NCI-H146 treated with DMSO at 0.1 percent for 48 hours (cell line): Measurements from ENCODE around the gene GRPEL2.

Experiments
- DNase-seq: peaks from one replicate; lab custom pipeline; 2025; ENCODE audit not compliant: unreplicated experiment; lab: John Stamatoyannopoulos, UW

Gene GRPEL2

DNA sequence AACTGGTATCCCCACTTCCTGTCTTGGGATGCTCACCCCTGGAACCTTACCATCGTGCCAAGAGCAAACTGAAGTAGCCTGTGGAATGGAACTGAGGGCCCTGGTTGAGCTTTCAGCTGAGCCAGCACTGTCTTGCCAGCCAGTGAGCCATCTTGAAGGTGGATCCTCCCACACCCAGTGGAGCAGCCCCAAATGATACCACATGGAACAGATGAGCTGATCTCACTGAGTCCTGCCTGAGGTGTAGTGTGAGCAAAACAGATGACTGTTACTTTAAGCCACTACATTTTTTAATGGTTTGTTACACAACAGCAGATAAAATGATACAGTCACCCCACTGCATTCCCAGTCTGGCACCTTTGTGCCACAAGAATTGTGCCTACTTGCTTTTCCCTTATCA is 10.4 kb downstream of the GRPEL2 start:
- DNase-seq, result no peak

DNA sequence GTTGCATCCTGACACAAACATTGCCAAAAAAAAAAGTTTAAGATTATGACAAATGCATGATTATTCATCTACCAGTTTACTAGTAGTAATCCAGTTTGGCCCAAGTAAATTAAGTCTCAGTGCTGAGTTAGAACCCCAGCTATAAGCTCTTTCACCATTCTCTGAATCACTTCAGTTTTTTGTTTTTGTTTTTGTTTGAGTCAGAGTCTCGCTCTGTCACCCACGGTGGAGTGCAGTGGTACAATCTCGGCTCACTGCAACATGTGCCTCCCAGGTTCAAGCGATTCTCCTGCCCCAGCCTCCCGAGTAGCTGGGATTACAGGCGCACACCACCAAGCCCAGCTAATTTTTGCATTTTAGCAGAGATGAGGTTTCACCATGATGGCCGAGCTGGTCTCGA is 11.1 kb downstream of the GRPEL2 start:
- DNase-seq, result no peak

DNA sequence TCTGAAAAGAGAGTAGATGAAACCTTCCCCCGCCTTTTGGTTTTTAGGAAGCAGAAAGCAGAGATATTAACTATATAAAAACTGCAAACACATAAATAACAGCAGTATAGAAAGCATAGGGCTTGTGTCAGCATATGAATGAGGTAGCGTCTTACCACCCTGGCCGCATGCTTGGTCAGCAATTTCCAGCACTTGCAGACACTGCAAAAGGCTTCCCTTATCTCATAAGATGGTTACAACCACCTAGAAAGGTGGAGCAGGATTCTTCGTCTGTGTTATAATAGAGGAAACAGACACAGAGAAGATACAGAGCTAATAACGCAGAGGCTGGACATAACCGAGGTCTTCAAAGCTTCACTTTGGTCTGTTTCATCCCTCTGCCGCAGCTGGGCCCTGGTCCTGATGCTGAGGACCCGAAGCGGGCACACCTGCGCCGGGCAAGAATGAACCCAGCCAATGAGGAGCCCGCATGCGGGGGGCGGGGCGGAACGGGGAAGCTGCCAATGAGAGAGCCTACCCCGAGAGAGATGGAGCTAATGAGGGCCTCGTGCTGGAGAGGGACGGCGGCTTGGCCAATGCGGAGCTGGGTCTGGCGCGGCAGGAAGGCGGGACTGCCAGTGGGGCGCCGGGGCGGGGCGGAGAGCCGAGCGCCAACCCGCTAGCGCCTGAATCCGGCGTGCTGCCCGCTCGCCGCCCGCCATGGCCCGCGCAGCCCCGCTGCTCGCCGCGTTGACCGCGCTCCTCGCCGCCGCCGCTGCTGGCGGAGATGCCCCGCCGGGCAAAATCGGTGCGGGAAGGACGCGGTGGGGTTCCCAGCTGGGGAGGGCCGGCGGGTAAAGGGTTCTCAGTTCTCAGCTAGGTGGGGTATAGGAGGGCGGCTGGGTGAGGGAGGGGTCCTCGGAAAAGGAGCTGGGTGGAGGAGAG is 12.3 kb downstream of the GRPEL2 start, which contains the start of gene PCYOX1L:
Gene PCYOX1L, plus strand, starts transcription at position 677 of the 924 bp plus-strand sequence. Its CDS starts 23 bp downstream, at position 700.
- DNase-seq, result peak; percentile 94

DNA sequence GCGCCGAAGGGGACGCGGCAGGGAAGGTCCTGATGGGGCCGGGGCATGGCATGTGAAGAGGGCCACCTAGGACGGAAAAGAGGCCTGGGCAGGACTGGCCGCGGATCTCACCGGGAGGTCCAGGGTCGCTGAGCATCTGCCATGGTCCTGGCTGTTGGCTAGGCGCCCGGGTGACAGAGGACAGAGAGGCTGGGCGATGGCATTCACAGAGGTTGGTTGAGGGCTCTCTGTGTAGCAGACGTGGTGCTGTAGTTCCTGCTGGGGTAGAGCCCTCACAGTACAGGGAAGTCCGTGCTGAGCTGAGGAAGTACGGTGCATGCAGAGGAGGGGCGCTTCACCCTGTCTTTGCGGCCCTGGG is 13.0 kb downstream of the GRPEL2 start:
- peak; percentile 11 for DNase-seq

DNA sequence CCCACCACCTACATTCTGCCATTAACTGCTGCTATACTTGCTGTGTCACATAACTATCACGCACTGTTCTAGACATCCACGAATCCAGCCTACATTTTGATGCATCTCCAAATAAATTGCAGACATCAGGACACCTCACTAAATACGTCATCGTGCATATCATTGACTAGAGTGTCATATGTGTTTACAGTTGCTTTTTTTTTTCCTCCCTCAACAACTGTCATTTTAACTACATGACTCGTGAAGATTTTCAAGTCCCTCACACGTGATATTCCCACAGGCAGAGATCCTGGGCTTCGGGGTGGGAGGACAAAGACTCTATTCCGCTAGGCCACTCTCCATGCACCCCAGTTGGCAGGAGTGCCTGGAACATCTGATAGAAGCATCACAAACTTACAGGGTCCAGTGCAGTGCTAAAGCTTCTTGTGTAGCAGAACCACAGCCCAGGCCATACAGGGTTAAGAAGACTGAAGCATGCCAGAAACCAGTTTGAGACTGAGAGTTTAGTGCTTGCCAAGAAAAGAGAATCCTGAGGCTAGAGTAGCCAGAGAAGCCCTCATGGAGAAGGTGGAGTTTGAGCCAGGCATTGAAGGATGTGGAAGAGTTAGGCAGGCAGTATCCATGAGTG is 13.7 kb downstream of the GRPEL2 start:
- DNase-seq, result no peak

DNA sequence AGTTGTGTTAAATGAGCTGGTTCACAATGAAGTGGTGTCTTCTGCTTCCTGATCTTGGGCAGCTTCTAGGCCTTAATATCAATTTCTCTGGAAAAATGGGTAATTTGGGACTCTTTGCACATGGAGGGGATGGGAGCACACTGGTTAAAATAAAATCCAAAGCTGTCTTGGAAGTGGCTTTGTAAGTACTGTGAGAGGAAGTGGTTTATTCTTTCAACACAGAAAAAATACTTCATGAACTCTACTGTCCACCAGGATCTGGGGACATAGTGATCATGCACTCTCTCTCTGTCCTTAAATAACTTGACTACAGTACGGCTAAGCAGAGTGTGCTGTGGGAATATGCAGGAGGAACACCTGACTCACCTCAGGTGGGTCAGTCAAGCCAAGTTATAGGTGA is 15.0 kb downstream of the GRPEL2 start:
- no peak for DNase-seq

DNA sequence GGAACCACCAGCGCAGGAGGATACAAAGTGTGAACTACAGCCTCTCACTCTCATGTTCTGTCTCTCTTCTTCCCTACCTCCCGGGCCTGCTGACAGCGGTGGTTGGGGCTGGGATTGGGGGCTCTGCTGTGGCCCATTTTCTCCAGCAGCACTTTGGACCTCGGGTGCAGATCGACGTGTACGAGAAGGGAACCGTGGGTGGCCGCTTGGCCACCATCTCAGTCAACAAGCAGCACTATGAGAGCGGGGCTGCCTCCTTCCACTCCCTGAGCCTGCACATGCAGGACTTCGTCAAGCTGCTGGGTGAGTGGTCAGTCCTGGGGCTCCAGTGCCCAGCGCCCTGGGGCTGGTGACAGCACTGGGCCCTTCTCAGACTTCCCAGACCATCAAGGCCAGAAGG is 17.2 kb downstream of the GRPEL2 start:
- no peak for DNase-seq

DNA sequence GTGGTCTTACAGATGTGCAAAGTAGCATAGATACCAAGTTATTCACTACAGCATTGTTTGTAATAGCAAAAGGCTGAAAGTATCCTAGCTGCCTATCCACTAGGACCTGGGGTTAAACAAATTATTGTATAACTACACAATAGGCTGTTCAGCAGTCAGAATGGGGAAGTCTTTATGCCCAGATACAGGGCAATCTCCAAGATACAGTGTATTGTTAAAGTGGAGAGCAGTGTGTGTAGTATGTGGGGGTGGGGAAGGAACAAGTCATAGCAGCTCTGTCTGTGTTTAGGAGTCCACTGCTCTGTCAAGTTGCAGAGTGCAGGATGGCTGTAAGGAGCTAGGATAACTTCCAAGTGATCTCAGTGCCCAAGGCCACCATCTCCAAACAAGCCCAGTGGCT is 18.1 kb downstream of the GRPEL2 start:
- DNase-seq, result no peak

DNA sequence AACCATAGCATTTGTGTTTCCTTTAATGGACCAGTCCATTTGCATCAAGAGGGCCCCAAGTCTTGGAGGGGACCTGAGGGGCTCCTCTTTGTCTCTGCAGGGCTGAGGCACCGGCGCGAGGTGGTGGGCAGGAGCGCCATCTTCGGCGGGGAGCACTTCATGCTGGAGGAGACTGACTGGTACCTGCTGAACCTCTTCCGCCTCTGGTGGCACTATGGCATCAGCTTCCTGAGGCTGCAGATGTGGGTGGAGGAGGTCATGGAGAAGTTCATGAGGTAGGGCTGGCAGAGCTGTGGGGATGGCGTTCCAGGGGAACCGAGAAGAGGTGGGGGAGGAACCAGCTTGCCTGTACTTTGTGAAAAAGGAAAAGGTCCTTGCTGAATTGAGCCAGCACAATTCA is 18.6 kb downstream of the GRPEL2 start:
- no peak for DNase-seq

DNA sequence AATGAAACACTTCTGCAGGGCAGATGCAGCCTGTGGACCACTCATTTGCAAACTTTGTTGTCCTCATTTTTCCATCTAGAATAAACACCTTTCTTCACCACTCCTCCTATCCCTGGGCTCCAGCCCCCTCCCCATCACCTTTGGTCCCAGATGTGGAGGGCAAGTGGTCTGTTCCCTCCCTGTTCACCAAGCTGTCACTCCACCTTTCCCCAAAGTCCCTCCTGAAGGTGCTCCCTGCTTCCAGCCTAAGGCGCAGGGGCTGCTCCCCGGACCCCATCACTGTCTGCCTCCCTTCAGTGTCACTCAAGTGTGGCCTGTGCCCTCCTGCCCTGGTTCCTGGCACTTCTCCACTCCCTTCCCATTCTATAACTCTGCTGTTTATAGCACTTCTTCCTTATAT is 19.4 kb downstream of the GRPEL2 start:
- DNase-seq, result no peak

DNA sequence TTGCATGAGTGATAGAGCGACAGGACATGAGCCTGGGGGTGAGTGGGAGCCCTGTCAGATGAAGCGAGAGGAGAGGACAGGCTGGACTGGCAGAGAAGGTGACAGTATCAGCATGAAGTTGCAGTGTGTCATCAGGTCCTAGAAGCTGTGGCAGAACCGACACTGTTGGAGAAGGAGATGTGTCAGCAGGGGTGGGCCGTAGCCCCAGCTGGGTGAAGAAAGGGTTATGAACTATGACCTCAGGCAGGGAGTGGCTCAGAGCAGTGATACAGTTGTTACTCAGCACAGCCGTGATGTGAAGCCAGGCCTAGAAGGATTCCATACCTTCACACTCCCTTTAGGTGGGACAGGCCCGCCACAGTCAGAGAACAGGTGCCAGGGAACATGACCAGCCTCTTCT is 20.1 kb downstream of the GRPEL2 start:
- no peak for DNase-seq

DNA sequence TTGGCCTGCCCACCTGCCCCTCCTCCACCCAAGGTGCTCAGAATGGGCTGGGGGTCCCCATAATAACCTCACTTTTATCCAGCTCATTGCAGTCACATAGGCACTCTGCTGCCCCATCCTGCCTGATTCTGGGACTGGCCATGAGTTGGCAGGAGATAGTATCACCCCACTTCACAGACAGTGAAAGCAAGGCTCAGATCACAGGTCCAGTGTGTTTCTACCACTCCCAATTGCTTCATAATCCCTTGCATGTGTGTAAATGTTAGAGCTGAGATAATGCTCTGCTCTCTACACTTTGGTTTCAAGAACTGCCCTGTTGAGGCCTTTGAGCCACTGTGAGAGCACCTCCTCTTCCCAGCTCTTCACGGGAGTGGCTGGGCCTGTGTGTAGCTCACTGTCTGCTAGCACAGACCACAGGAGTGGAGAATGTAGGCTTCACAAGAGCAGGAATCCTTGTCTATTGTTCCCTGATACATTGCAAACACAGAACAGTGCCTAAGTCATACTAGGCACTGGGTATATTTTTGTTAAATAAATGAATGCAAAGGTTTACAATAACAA is 20.9 kb downstream of the GRPEL2 start:
- no peak for DNase-seq

DNA sequence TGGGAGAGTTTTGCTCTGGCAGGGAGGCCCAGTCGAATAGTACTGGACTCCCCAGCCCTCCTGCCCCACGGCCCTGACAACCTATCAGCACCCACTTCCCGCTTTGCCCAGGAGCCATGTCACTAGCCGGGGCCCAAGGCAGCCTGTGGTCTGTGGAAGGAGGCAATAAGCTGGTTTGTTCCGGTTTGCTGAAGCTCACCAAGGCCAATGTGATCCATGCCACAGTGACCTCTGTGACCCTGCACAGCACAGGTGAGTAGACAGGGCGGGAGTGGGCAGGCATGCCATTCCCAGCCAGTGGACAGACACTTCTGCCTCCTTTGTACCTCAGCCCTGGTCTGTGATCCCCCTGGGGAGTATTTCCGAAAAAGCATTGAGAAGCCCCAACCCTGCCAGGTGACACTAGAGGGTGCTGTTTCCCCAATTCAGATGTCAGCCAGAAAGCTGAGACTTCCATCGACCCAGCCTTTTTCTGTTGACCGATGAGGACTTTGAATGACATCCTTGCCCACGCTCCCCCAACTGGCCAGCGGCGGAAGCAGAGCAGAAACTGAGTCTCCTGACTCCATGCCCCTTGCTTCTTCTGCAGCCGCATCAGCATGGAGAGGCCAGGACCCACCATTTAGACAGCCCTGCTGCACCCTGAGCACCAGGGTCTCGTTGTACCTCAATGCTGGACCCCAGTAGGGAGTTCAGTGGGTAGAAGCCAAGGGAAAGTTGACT is 22.1 kb downstream of the GRPEL2 start:
- peak; percentile 44 for DNase-seq

DNA sequence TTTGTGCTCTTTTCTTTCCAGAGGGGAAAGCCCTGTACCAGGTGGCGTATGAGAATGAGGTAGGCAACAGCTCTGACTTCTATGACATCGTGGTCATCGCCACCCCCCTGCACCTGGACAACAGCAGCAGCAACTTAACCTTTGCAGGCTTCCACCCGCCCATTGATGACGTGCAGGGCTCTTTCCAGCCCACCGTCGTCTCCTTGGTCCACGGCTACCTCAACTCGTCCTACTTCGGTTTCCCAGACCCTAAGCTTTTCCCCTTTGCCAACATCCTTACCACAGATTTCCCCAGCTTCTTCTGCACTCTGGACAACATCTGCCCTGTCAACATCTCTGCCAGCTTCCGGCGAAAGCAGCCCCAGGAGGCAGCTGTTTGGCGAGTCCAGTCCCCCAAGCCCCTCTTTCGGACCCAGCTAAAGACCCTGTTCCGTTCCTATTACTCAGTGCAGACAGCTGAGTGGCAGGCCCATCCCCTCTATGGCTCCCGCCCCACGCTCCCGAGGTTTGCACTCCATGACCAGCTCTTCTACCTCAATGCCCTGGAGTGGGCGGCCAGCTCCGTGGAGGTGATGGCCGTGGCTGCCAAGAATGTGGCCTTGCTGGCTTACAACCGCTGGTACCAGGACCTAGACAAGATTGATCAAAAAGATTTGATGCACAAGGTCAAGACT is 22.8 kb downstream of the GRPEL2 start:
- DNase-seq, result no peak

DNA sequence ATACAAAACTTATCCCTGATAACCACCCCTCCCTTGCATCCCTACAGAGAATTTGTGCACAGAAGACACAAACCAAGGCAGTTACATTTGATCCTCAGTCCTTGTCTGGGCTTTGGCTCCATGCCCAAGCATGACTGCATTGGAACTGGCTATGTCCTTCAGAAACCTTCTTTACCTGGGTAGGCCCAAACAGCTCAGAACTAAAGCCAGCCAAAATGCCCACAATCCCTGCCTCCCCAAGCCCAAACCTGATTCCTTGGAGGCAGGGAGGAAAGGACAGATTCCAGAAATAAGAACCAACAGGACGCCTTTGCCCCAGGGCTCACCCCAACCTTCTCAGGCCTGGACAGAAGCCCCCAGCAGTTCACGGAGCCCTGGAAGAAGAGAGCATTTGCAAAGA is 25.6 kb downstream of the GRPEL2 start:
- no peak for DNase-seq

DNA sequence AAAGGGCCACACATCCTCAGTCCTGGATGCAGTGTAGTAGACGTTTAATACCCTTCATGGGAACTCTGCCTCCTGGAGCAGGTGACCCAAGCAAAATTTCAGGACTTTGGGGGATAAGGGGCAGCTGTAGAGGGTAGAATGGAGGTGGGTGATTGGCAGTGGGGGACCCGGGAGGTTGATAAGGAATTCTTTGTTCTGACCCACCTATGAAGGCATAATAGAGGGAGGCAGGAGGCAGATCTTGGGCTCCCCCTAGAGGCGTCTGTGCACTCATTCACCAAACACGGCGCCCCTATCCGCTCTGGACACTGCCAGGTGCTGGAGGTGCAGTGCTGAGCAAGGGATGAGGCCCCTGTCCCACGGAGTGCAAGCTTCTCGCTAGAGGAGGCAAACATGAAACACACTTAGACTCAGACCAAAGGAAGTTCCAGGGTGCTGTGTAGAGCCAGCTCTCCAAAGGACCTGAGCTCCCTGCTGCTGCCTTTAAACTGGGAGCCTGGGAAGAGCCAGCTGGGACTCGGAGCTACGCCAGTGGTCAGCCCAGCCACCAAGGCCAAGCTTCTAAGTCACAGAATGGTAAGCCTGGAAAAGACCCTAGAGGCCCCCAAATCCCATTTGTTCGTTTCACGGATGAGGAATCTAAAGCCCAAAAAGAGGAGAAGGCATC is 26.1 kb downstream of the GRPEL2 start:
- peak; percentile 34 for DNase-seq

DNA sequence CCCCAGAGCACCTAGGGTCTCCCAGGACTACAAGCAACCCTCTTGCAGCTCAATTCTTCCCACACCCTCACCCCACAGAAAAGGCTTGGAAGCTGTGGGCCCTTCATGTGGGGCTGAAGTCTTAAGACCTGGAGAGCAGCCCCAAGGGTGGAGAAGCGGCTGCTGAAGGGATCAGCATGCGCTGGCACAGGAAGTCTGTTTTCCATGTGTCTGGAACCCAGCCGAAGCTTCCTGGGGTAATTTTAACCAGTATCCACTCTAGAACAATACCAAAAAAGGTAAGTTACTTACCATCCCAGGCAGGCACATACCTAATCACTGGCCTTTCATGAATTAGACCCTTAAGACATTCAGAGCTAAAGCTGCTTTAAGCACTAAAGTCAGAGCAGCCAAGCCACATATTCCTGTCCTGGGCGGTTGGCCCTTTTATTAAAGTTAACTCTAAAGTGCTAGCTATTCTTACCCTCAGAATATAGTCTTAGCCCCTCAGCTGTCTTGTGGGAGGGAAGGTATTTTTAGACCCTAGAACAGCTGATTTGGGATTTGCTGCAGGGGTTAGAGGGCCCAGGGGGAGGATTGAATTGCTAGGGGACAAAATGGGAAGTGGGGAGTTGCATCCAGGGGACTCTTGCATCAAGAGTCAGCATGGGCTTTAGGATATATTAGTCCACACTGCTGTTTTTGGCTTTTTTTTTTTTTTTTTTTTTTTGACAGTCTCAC is 26.9 kb downstream of the GRPEL2 start:
- DNase-seq, result no peak

DNA sequence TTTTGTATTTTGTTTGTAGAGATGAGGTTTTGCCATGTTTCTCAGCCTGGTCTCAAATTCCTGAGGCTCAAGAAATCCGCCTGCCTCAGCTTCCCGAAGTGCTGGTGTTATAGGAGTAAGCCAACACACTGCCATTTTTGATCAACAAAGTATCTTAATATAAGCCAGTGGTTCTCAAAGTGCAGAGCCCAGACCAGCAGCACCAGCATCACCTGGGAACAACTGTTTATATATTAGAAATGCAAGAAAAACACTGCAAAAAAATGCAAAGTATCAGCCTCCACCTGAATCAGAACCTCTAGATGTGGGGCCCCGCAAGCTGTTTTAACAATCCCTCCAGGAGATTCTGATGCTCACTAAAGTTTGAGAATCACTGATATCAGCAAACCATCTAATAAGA is 27.6 kb downstream of the GRPEL2 start:
- DNase-seq, result no peak

DNA sequence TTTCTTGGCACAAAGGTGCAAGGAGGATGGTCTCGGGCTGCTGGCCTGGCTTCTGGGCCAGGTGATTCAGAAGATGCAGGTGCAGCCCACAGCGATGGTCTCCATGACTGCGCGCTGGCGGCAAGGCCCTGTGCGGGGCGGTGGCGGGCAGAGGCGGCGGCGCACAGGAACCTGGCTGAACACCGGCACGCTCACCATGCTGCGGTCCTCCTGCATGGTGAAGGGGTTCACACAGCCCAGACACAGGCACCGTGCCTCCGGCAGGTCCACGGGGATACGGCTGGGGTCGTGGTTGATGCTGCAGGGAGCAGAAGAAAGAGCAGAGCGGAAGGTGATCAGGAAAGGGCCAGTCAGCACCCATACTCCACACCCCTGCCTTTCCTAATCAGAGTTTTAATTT is 29.0 kb downstream of the GRPEL2 start:
- no peak for DNase-seq

DNA sequence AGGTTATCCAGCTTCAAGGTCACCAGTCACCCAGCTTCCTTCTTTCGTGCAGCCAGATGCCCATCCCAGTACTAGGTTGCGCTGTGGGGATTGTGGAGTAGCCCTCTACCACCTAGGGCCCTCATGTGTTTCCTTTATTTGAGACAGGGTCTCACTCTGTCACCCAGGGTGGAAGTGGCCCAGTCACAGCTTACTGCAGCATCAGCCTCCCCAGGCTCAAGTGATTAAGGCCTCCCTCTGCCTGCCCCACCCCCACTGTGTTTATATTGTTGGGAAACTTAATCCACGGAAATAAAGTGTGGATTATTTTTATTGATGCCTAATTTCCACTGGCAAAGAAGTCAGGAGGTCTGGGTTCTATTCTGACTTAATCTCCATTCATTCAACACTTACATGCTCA is 29.5 kb downstream of the GRPEL2 start:
- DNase-seq, result no peak
